GM12864 (cell line): ENCODE measurements around the gene ACTRT1.

ENCODE experiments used
- DNase-seq: peaks from one replicate; pipeline ENCODE4 v3.0.0-alpha.2; 2011; ENCODE audit warnings: low read depth
- H3K4me3 ChIP-seq: 2 replicates; pipeline ENCODE4 v1.5.1; 2011; ENCODE audit warnings: mild to moderate bottlenecking, low read depth, low read length, control low read depth
- CTCF ChIP-seq: IDR thresholded peaks from 2 replicates; pipeline ENCODE4 v1.5.1; 2011; ENCODE audit warnings: low read depth, mild to moderate bottlenecking, moderate library complexity, low read length, control low read depth, inconsistent platforms; ENCODE audit errors: missing control alignments

ACTRT1 gene

GRCh38 chrX:128052303-128052702 is at the start of gene ACTRT1:
ACTRT1 (minus strand) TSS chrX:128052403; CDS start chrX:128052206, 197 bp downstream.
- no peak for TF ChIP-seq CTCF
- no peak for DNase-seq
- H3K4me3 ChIP-seq: no peak within 1 kb of the TSS

- no peak for TF ChIP-seq CTCF
- H3K4me3 ChIP-seq: no peak overlapping the region
- DNase-seq: no peak
These were observed 26.3 kb upstream of the ACTRT1 start for GRCh38 chrX:128078545-128078944.

- H3K4me3 ChIP-seq: no peak overlapping the region
- no peak for TF ChIP-seq CTCF
- DNase-seq: no peak
These were observed 5.2 kb upstream of the ACTRT1 start for GRCh38 chrX:128057421-128057820.

- no peak for DNase-seq
- no peak overlapping the region for H3K4me3 ChIP-seq
- TF ChIP-seq CTCF: no peak
These were observed 677 bp downstream of the ACTRT1 start for GRCh38 chrX:128051526-128051925.

GRCh38 chrX:128035318-128035717 is 16.9 kb downstream of the ACTRT1 start:
- no peak for TF ChIP-seq CTCF

GRCh38 chrX:128021566-128021965 is 30.6 kb downstream of the ACTRT1 start:
- H3K4me3 ChIP-seq: no peak overlapping the region
- no peak for DNase-seq
- TF ChIP-seq CTCF: no peak

More at GRCh38 chrX:128035318-128035717, 16.9 kb downstream of the ACTRT1 start:
- no peak for DNase-seq
- H3K4me3 ChIP-seq: no peak overlapping the region

- no peak for DNase-seq
- no peak for TF ChIP-seq CTCF
These were observed 31.5 kb downstream of the ACTRT1 start for GRCh38 chrX:128020701-128021100.

More at GRCh38 chrX:128020701-128021100, 31.5 kb downstream of the ACTRT1 start:
- H3K4me3 ChIP-seq: no peak overlapping the region
